Kidney epithelial cell (primary cell): ENCODE measurements around the gene TCF7L1. TPM values are rescaled to one million over a fixed set of nuclear protein-coding genes. Genes with fewer than 3 reads are reported as not detected.

Source experiments
- DNase-seq: peaks from one replicate; pipeline ENCODE4 v3.0.0-alpha.2; 2010; ENCODE audit warnings: low read depth
- H3K27me3 ChIP-seq: 2 replicates; pipeline ENCODE4 v1.6.0; 2011; ENCODE audit warnings: low read length; ENCODE audit not compliant: control insufficient read depth, insufficient read depth
- H3K36me3 ChIP-seq: 2 replicates; pipeline ENCODE4 v1.5.1; 2011; ENCODE audit warnings: low read length; ENCODE audit not compliant: control insufficient read depth, insufficient read depth
- H3K4me3 ChIP-seq: 2 replicates; pipeline ENCODE4 v1.5.1; 2011; ENCODE audit warnings: low read depth, mild to moderate bottlenecking, control low read depth, low read length
- total RNA-seq: library from RNA; depleted of rRNA; stranded (reverse); fragments of >200 nt; gene quantifications from 2 replicates; pipeline ENCODE4 v1.2.3, GENCODE V29; 2015
- TF ChIP-seq, protein P1 (sequence below): IDR thresholded peaks from 2 replicates; pipeline ENCODE4 v1.5.1; 2011; ENCODE audit warnings: mild to moderate bottlenecking, moderate library complexity, low read length, control low read depth, inconsistent platforms; ENCODE audit not compliant: insufficient read depth, poor library complexity, severe bottlenecking

TCF7L1 gene, protein sequence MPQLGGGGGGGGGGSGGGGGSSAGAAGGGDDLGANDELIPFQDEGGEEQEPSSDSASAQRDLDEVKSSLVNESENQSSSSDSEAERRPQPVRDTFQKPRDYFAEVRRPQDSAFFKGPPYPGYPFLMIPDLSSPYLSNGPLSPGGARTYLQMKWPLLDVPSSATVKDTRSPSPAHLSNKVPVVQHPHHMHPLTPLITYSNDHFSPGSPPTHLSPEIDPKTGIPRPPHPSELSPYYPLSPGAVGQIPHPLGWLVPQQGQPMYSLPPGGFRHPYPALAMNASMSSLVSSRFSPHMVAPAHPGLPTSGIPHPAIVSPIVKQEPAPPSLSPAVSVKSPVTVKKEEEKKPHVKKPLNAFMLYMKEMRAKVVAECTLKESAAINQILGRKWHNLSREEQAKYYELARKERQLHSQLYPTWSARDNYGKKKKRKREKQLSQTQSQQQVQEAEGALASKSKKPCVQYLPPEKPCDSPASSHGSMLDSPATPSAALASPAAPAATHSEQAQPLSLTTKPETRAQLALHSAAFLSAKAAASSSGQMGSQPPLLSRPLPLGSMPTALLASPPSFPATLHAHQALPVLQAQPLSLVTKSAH
- 2.6 and 4.3 TPM in 2 replicates for total RNA-seq

- TF ChIP-seq, protein P1, sequence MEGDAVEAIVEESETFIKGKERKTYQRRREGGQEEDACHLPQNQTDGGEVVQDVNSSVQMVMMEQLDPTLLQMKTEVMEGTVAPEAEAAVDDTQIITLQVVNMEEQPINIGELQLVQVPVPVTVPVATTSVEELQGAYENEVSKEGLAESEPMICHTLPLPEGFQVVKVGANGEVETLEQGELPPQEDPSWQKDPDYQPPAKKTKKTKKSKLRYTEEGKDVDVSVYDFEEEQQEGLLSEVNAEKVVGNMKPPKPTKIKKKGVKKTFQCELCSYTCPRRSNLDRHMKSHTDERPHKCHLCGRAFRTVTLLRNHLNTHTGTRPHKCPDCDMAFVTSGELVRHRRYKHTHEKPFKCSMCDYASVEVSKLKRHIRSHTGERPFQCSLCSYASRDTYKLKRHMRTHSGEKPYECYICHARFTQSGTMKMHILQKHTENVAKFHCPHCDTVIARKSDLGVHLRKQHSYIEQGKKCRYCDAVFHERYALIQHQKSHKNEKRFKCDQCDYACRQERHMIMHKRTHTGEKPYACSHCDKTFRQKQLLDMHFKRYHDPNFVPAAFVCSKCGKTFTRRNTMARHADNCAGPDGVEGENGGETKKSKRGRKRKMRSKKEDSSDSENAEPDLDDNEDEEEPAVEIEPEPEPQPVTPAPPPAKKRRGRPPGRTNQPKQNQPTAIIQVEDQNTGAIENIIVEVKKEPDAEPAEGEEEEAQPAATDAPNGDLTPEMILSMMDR: peak; percentile 93
- Histone ChIP-seq H3K4me3 (peak within 1 kb of the TSS; percentile 81), H3K27me3 (peaks cover 9% of the 10 kb centered on the region), H3K36me3 (no peaks in the 10 kb centered on the region)
- no peak for DNase-seq
These were observed at the start of gene TCF7L1 for GRCh38 chr2:85132834-85133637. Gene TCF7L1 (plus strand): TSS chr2:85133392. CDS start chr2:85133685, 293 bp downstream.

DNA sequence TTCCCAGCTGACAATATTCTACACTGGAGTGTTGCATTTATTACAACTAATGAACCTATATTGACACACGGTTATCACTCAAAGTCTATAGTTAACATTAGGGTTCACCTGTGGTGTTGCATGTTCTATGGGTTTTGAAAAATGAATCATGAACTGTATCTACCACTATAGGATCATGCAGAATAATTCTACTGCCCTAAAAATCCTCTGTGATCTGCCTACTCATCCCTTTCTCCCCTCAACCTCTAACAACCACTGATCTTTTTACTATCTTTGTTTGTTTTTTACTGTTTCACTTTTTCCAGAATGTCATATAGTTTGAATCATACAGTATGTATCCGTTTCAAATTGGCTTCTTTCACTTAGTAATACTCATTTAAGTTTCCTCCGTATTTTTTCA is 47.6 kb upstream of the TCF7L1 start:
- H3K4me3 ChIP-seq: no peak overlapping the region
- TF ChIP-seq, protein P1: no peak
- H3K36me3 ChIP-seq: no peaks in the 10 kb centered on the region
- DNase-seq: no peak
- peaks cover 6% of the 10 kb centered on the region for H3K27me3 ChIP-seq

GRCh38 chr2:85087541-85087940 is 45.7 kb upstream of the TCF7L1 start:
- Histone ChIP-seq H3K27me3 (peaks cover 3% of the 10 kb centered on the region), H3K4me3 (no peak overlapping the region), H3K36me3 (no peaks in the 10 kb centered on the region)
- DNase-seq: no peak
- TF ChIP-seq, protein P1: no peak

DNA sequence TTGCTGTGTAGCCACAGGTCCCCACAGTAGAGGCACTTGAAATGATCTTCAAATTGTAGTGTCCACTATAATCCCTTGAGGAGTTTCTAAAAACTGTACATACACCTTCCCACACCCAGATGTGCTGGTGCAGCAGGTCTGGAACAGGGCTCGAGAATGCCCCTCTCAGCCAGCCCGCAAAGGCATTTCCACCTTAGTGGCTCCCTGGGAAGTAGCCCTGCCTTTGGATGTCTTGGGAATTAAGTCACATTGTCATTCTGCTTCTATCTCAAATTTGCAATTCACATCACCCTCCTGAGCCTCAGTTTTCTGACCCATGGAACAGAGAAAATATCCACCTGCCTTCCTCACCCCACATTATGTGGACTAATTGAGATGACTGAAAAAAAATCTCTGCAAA is 44.3 kb upstream of the TCF7L1 start:
- Histone ChIP-seq H3K4me3 (no peak overlapping the region), H3K36me3 (no peaks in the 10 kb centered on the region), H3K27me3 (peaks cover 3% of the 10 kb centered on the region)
- DNase-seq: no peak
- TF ChIP-seq, protein P1: no peak

DNA sequence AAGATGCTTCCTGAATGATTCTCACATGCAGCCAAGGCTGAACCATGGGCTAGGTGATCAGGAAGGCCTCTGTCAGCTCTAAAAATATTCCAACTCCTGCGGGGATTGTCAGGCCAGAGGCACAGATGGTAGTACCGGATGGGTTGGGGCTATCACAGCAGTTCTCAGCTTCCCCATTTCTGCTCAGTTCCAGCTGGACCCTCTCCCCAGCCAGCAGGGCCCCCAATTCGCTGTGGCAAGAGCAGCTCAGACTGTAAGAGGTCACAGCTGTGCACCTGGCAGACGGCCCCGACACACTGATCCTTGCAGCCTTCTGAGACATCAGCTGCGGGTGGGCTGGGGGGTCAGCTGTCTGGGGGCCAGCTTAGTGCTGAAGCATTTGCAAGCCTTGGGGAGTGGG is 43.6 kb upstream of the TCF7L1 start:
- TF ChIP-seq, protein P1: no peak
- no peaks in the 10 kb centered on the region for H3K36me3 ChIP-seq
- no peak for DNase-seq
- H3K27me3 ChIP-seq: peaks cover 3% of the 10 kb centered on the region
- H3K4me3 ChIP-seq: no peak overlapping the region
